Measurements from ENCODE around the gene STK11IP. TPM values are rescaled to one million over a fixed set of nuclear protein-coding genes. Genes with fewer than 3 reads are reported as not detected.
A peak's percentile ranks its signal among the peaks of the same experiment; 100 is the strongest.

Gene STK11IP
- total and polyA plus RNA-seq, 9 of the 15 experiments (the other 6 are each of a cell fraction or from before 2014, with no cell fraction given) = 0.52 to 21.7 (median 5.6) TPM

GRCh38 chr2:219562049-219563020 lies 35.3 kb upstream of the STK11IP start:
- Histone ChIP-seq H3K4me2 (ENCODE audit: insufficient read depth, low read length) (no peak overlapping the region), H3K27ac (ENCODE audit: extremely low read depth, low read depth, low read length) (no peak overlapping the region), H4K20me1 (replicated peaks; ENCODE audit: control insufficient read depth, insufficient read depth, low read length) (no peaks in the 10 kb centered on the region), H3K4me1 (replicated peaks in 1 of 2; ENCODE audit: control insufficient read depth in 2 of 2, insufficient read depth in 2 of 2, low read length in 2 of 2) (peaks cover 2 to 41% of the 10 kb centered on the region in 2 experiments; a peak in 3 of 5 replicates), H3K79me2 (ENCODE audit: control insufficient read depth, insufficient read depth, low read length) (no peaks in the 10 kb centered on the region), H3K9me1 (ENCODE audit: control insufficient read depth, insufficient read depth, low read length) (no peaks in the 10 kb centered on the region), H3K9ac (ENCODE audit: insufficient read depth in 1 of 2, low read depth in 2 of 2, low read length in 2 of 2) (peak overlapping the region in 1 of 2 experiments; percentile 35; a peak in 1 of 4 replicates), H2AFZ (ENCODE audit: low read depth, low read length) (no peak overlapping the region), H3K9me3 (replicated peaks; ENCODE audit: control insufficient read depth, insufficient read depth, low read depth, low read length) (no peaks in the 10 kb centered on the region), H3K36me3 (ENCODE audit: control insufficient read depth, insufficient read depth, low read length) (no peaks in the 10 kb centered on the region), H3K27me3 (ENCODE audit: control insufficient read depth in 2 of 2, insufficient read depth in 2 of 2, low read length in 2 of 2) (no peaks in the 10 kb centered on the region), H3K4me3 (no peak overlapping the region)
- POLR2A ChIA-PET = interaction anchor here (1.8 to 3.6 kb wide), 2 partner anchors 9 to 10 kb away, joined by 9 to 16 read pairs; partner anchors contain the start of genes INHA and OBSL1
- TF ChIP-seq POLR2G (IDR thresholded peaks at IDR 0.05; ENCODE audit: low read depth, low read length) (peak; percentile 45; the same call in 1 of the 2 replicates), ZNF23 (CRISPR knock-in tag; IDR thresholded peaks at IDR 0.05) (no peak)
- intact Hi-C loops (cut with micrococcal nuclease) = loop anchor here (5.0 kb wide), 1 partner anchor 35 kb away; the partner anchor contains the start of gene STK11IP
- in situ Hi-C loops (cut with MboI) = no loop called here
- FAIRE-seq (no peak), ATAC-seq (no peak), DNase-seq (ENCODE audit: extremely low read depth in 1 of 4, low spot score in 3 of 4) (no peak)
- BruUV-seq (replicated peaks) = no TSS peak
- CTCF ChIA-PET (ENCODE audit: low intra/inter-chr PET ratio) = no interaction called here
- 51% methylated on average over 22 of the region's 35 CpGs for WGBS (ENCODE audit: insufficient coverage, low coverage, missing lambda C conversion rate)

Measured in K562 (cell line).